ENCODE measurements around the gene TMPRSS4. TPM values are rescaled to one million over a fixed set of nuclear protein-coding genes. Genes with fewer than 3 reads are reported as not detected.
A peak's percentile ranks its signal among the peaks of the same experiment; 100 is the strongest.

Gene TMPRSS4
- total RNA-seq, 1 donor from 2014 or later, result not detected

DNA sequence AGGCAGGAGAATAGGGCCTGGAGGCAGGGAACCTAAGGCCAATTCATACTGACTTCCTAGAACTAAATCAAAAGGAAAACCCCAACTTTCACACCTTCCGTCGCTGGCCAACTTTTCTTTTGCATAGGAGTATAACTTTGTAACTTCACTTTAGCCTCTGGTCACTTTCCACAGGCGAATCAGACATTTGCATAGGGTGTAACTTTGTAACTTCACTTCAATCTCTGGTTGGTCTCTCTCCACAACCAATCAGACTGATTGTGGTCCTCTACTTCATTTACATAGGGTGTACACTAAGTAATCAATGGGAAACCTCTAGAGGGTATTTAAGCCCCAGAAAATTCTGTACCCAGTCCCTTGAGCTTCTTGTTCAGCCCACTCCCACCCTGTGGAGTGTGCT is 11.5 kb upstream of the TMPRSS4 start:
- no peaks in the 10 kb centered on the region for H3K9me3 Mint-ChIP-seq (ENCODE audit: unreplicated experiment)
- TF ChIP-seq CTCF (IDR thresholded peaks at IDR 0.05; ENCODE audit: partially characterized antibody, unreplicated experiment), result no peak
- peaks cover 8% of the 10 kb centered on the region for H3K4me1 Mint-ChIP-seq (ENCODE audit: low read depth, unreplicated experiment)
- no peaks in the 10 kb centered on the region for H3K27me3 Mint-ChIP-seq (ENCODE audit: unreplicated experiment)
- H3K36me3 Mint-ChIP-seq (ENCODE audit: unreplicated experiment), result no peaks in the 10 kb centered on the region
- DNase-seq, result no peak
- no peak overlapping the region for H3K27ac Mint-ChIP-seq (ENCODE audit: unreplicated experiment)
- H3K4me3 Mint-ChIP-seq (ENCODE audit: unreplicated experiment), result no peak overlapping the region

DNA sequence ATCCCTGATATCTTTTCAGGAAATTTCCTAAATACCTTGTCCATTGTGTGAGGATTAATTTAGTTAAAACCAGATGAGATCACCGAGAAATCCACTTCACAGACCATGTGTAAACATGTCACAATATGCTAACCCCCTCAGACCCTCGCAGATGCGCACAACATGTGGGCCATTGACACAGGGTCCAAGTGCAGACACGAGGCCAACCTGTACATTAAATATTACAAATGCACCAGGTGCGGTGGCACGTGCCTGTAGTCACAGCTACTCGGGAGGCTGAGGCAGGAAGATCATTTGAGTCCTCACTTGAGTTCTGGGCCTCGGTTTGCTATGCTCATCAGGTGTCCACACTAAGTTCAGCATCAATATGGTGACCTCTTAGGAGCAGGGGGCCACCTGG is 9.9 kb upstream of the TMPRSS4 start:
- no peak for DNase-seq
- no peaks in the 10 kb centered on the region for H3K9me3 Mint-ChIP-seq (ENCODE audit: unreplicated experiment)
- H3K27ac Mint-ChIP-seq (ENCODE audit: unreplicated experiment), result no peak overlapping the region
- no peak overlapping the region for H3K4me3 Mint-ChIP-seq (ENCODE audit: unreplicated experiment)
- H3K27me3 Mint-ChIP-seq (ENCODE audit: unreplicated experiment), result no peaks in the 10 kb centered on the region
- peaks cover 6% of the 10 kb centered on the region for H3K4me1 Mint-ChIP-seq (ENCODE audit: low read depth, unreplicated experiment)
- no peak for TF ChIP-seq CTCF (IDR thresholded peaks at IDR 0.05; ENCODE audit: partially characterized antibody, unreplicated experiment)
- H3K36me3 Mint-ChIP-seq (ENCODE audit: unreplicated experiment), result no peaks in the 10 kb centered on the region

DNA sequence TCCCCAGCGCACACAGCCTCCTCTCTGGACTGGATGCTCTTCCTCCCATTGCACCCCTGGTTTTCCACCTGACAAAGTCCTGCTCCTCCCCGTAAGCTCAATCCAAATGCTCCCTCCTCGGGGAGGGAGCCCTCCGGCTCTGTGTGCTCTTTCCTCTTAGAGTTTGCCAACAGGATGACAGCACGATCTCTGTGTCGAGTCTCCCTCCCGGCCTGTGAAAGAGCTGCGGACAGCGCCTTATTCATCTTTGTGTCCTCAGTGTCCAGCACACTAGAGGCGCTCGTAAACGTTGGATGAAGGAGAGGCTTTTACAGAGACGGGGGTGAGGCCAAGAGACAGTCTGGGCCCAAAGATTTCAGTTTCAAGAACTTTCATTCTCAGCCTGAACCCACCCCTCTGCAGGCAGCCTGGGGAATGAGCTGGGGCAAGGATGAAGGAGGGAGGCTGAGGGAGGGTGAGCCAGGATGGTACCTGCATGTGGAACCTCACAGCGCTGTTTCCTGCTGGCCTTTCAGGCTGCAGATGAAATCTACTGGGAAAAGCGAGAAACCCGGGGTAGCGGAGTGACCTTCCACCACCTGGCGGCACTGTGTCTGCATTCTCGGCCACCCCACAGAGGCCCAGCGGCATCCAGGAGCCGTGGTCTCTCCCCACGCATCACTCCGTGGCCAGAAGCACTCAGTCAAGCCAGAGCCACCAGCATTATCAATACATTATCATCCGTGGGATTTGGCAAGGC is 8.5 kb upstream of the TMPRSS4 start:
- peak; percentile 24 for TF ChIP-seq CTCF (IDR thresholded peaks at IDR 0.05; ENCODE audit: partially characterized antibody, unreplicated experiment)
- no peaks in the 10 kb centered on the region for H3K9me3 Mint-ChIP-seq (ENCODE audit: unreplicated experiment)
- H3K4me3 Mint-ChIP-seq (ENCODE audit: unreplicated experiment), result no peak overlapping the region
- peaks cover 2% of the 10 kb centered on the region for H3K27me3 Mint-ChIP-seq (ENCODE audit: unreplicated experiment)
- H3K4me1 Mint-ChIP-seq (ENCODE audit: low read depth, unreplicated experiment), result peaks cover 6% of the 10 kb centered on the region
- peak; percentile 54 for DNase-seq
- no peaks in the 10 kb centered on the region for H3K36me3 Mint-ChIP-seq (ENCODE audit: unreplicated experiment)
- H3K27ac Mint-ChIP-seq (ENCODE audit: unreplicated experiment), result no peak overlapping the region

DNA sequence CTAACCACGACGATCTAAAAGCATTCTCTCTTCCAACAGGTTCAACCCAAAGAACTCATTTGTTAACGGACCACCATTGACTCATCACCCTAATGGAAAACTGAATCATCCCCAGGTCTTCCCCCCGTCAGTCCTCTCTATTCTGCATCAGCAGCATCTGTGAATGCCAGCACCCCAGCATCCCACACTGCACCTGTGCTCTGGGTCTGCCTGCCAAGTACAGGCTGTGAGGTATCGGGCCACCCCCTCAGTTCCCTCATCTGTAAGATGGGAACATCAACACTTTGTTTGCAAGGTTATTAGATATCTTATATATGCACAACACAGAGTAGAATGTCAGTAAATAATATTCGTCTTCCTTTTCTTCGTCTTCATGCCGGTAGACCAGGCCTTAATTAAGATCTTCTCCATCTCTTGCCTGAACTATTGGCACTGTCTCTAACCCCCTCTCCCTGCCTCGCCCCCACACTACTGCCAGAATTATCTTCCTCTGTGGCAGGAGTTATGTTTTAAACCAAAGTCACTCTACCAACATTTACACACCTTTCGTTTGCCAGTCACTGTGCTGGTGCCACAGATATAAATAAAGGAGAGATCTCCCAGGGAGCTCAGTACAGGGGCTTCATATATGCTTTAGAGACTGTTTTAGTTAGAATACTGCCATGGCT is 7.8 kb upstream of the TMPRSS4 start:
- peak; percentile 3 for TF ChIP-seq CTCF (IDR thresholded peaks at IDR 0.05; ENCODE audit: partially characterized antibody, unreplicated experiment)
- no peak for DNase-seq
- Mint-ChIP-seq H3K4me1 (ENCODE audit: low read depth, unreplicated experiment) (peaks cover 6% of the 10 kb centered on the region), H3K27ac (ENCODE audit: unreplicated experiment) (no peak overlapping the region), H3K36me3 (ENCODE audit: unreplicated experiment) (no peaks in the 10 kb centered on the region), H3K27me3 (ENCODE audit: unreplicated experiment) (peaks cover 2% of the 10 kb centered on the region), H3K9me3 (ENCODE audit: unreplicated experiment) (no peaks in the 10 kb centered on the region), H3K4me3 (ENCODE audit: unreplicated experiment) (no peak overlapping the region)

DNA sequence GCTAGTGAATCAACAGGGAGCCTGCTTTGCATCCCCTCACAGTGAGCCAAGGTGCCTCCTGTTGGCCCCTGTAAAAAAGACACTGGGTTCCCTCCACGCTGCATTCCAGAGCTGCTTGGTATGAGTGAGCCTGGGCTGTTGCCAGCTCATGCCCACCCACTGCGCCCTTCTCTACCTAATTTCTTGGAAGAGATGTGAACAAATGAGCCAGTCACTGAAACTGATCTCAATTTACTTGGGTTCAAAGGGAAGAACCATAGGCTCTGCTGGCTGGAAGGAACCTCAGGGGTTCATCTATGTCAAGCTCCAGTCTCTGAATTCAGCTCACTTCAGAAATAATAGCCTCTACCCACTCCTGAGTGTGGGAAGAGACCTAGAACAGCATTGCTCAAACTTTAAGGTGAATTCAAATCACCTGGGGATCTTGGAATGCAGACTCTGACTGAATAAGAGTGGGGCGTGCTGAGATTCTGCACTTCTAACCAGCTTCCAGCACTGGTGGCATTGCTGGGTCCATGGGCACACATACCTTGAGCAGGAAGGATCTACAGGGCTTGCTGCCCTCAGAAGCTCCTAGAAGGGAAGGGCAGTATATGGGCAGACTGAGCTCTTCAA is 5.4 kb upstream of the TMPRSS4 start:
- H3K4me1 Mint-ChIP-seq (ENCODE audit: low read depth, unreplicated experiment), result peaks cover 8% of the 10 kb centered on the region
- no peak for TF ChIP-seq CTCF (IDR thresholded peaks at IDR 0.05; ENCODE audit: partially characterized antibody, unreplicated experiment)
- H3K27ac Mint-ChIP-seq (ENCODE audit: unreplicated experiment), result no peak overlapping the region
- H3K36me3 Mint-ChIP-seq (ENCODE audit: unreplicated experiment), result no peaks in the 10 kb centered on the region
- no peak overlapping the region for H3K4me3 Mint-ChIP-seq (ENCODE audit: unreplicated experiment)
- peaks cover under 1% of the 10 kb centered on the region for H3K9me3 Mint-ChIP-seq (ENCODE audit: unreplicated experiment)
- no peak for DNase-seq
- peaks cover 2% of the 10 kb centered on the region for H3K27me3 Mint-ChIP-seq (ENCODE audit: unreplicated experiment)
